GM12891 (cell line): ENCODE measurements around the gene PGM2.

Source experiments
- PAX5 ChIP-seq: IDR thresholded peaks from 2 replicates; pipeline ENCODE4 v1.6.1; 2011; ENCODE audit warnings: low read length, moderate library complexity, mild to moderate bottlenecking; ENCODE audit not compliant: insufficient read depth, severe bottlenecking
- POLR2A ChIP-seq: IDR thresholded peaks from 2 replicates; pipeline ENCODE4 v1.6.1; 2011; ENCODE audit warnings: low read depth, low read length, control low read depth
- POLR2AphosphoS5 ChIP-seq: IDR thresholded peaks from 2 replicates; pipeline ENCODE4 v1.6.1; 2011; ENCODE audit warnings: low read depth, low read length, control low read depth
- POU2F2 ChIP-seq: IDR thresholded peaks from 2 replicates; pipeline ENCODE4 v1.6.1; 2011; ENCODE audit warnings: low read depth, mild to moderate bottlenecking, control low read depth, low read length, moderate library complexity
- SPI1 ChIP-seq: IDR thresholded peaks from 2 replicates; pipeline ENCODE4 v1.6.1; 2011; ENCODE audit warnings: low read depth, low read length, control low read depth
- TAF1 ChIP-seq: IDR thresholded peaks from 2 replicates; pipeline ENCODE4 v1.6.1; 2011; ENCODE audit warnings: low read depth, low read length, control low read depth

GRCh38 chr4:37892641-37893040 is 66.2 kb downstream of the PGM2 start:
- TF ChIP-seq TAF1 (no peak), POLR2A (no peak), POLR2AphosphoS5 (no peak), POU2F2 (peak; percentile 50; the same call in 1 of the 2 replicates), PAX5 (no peak), SPI1 (peak; percentile 54; the same call in 1 of the 2 replicates)
